Hematopoietic multipotent progenitor cell treated with erythropoietin and hydrocortisone succinate and interleukin-3 and kit ligand, for 17 days (in vitro differentiated cells): ENCODE results near the gene CDR2L.
"Not testable (repeated sequence)": the region's sequence is repeated elsewhere in the genome, so short reads cannot be mapped to it uniquely, and the experiment has no call there.

Experiments
- DNase-seq: peaks from one replicate; pipeline ENCODE4 v3.0.0-alpha.2; 2015; ENCODE audit warnings: low spot score

CDR2L gene

GRCh38 chr17:75011401-75012095, 24.1 kb downstream of the CDR2L start:
- DNase-seq: no peak

GRCh38 chr17:75012096-75012345, 24.6 kb downstream of the CDR2L start:
- DNase-seq: no peak

- peak; percentile 65 for DNase-seq
These were observed 25.1 kb downstream of the CDR2L start, which contains the start of gene MRPL58 for GRCh38 chr17:75012346-75013091. Gene MRPL58, plus strand, starts transcription at chr17:75012670. Its CDS starts 17 bp downstream, at chr17:75012687.

- DNase-seq: no peak
These were observed 25.7 kb downstream of the CDR2L start for GRCh38 chr17:75013092-75013559.

DNA sequence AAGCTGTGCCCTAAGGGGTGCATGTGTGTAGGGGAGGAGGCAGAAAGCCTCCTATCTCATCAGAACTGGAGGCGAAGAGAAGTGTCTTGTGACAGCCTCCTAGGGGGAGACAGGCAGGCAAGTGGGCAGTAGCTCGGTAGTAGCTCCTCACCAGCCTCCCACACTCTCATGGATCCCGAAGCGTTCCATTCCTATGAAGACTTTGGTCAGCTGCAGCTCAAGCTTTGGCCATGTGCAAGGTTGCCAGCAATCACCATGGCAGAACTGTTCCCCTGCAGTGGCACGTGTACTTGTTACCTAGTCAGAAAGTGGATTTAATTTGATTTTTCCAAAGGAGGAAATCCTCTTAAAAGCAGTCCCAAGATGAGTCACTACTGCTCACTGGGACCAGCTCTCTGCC, 31.7 kb downstream of the CDR2L start:
- DNase-seq: no peak

GRCh38 chr17:75019710-75020109, 32.3 kb downstream of the CDR2L start:
- no peak for DNase-seq

- no peak for DNase-seq
These were observed 33.1 kb downstream of the CDR2L start for GRCh38 chr17:75020331-75021110.

GRCh38 chr17:75024686-75025397, 37.4 kb downstream of the CDR2L start:
- no peak for DNase-seq

- not testable (repeated sequence) for DNase-seq
These were observed 37.9 kb downstream of the CDR2L start for GRCh38 chr17:75025398-75025734.

DNA sequence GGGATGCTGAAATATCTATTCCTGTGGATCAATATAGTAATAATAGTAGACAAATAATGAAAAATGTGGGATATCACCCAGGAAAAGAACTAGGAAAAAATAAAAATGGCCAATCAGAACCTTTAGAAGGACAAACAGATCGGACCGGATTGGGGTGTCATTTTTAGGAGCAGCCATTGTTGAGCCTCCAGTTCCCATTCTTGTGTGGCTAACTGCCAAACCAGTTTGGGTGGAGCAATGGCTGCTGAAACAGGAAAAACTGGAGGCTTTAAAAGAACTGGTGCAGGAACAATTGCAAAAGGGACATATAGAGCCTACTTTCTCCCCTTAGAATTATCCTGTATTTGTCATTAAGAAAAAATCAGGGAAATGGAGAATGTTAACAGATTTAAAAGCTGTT, 39.2 kb downstream of the CDR2L start:
- DNase-seq: not testable (repeated sequence)

- DNase-seq: no peak
These were observed 42.7 kb downstream of the CDR2L start for GRCh38 chr17:75030161-75030560.

GRCh38 chr17:75031972-75032719, 44.7 kb downstream of the CDR2L start:
- DNase-seq: peak; percentile 23

DNA sequence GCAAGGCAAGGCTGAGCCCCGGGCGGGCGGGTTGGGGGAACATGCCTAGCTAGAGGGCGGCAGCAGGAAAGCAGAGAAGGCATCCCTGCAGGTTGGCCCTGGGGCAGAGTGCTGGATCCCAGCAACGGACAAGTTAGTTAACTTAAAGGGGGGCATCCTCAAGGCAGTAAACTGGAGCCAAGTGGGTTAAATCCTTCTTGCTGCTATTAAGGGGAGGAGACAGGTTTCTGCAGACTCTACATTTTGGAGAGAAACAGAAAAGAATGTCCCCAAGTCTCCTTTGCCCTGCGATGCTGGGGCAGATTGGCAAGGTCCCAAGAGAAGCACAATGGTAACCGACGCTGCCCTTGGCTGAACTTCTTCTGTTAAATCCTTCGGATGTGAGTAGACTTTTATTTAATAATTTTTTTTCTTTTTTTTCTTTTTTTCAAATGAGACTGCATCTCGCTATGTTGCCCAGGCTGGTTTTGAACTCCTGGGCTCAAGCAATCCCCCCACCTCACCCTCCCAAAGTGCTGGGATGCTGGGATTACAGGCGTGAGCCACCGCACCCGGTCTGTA, 45.4 kb downstream of the CDR2L start:
- no peak for DNase-seq

DNA sequence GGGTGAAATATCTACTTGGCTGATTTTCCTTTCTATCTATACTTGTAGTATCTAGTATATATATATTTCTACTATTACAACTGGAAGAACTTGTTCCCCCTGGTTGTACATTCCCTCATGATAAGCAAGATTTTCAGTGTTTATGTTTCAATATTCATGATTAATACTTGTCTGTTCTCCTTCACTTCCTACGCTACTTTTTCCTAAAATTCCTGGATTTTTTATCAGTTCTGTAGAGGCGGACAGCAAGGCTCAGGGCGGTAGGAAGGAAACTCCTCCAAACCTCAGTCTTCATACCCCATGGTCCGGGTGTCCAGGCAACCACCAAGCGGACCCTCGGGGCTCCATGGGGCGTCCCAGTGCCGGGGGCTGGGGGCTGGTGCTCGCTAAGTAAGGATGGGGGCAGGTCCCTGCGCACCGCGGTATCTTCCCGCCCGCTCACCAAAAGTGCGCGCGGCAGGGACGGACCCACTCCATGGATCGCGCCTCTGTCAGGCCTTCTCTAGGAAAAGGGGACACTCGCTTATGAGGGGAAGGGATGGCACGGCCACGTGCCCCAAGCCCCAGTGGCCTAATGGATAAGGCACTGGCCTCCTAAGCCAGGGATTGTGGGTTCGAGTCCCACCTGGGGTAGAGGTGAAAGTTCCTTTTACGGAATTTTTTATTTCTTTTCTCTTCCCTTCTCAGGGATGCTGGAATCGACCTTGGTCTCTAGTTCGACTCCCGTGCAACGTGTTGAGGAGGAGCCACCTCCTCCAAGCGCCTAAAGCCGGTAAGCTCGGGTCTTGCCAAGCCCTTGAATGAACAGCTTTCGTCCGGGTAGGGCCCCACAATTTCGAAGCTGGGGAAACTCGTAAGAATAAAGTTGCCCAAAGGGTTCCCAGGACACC, 46.2 kb downstream of the CDR2L start:
- peak; percentile 82 for DNase-seq

GRCh38 chr17:75034236-75034908, 46.9 kb downstream of the CDR2L start:
- DNase-seq: peak; percentile 82

DNA sequence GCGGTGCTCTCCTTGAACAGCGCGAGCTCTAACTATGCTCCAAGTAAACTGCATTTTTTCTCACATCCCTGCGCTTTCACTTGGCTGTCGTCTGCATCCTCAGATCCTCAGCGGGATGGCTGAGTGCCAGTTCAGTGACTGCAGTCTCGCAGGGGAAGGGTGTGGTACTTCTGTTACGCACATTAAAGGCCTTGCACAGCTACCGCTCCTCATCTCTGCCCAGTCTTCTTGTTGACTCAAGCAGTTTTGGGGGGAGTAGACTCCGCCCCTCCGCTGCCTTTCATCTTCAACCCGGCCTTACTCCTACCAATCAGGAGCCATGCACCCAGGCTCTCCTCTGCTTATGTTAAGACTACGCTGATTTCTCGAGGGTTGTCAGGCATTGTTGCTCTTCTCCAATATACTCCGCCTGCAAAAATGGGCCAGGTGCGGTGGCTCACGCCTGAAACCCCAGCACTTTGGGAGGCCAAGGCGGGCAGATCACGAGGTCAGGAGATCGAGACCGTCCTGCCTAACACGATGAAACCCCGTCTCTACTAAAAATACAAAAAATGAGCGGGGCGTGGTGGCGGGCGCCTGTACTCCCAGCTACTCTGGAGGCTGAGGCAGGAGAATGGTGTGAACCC, 49.3 kb downstream of the CDR2L start:
- peak; percentile 56 for DNase-seq

DNA sequence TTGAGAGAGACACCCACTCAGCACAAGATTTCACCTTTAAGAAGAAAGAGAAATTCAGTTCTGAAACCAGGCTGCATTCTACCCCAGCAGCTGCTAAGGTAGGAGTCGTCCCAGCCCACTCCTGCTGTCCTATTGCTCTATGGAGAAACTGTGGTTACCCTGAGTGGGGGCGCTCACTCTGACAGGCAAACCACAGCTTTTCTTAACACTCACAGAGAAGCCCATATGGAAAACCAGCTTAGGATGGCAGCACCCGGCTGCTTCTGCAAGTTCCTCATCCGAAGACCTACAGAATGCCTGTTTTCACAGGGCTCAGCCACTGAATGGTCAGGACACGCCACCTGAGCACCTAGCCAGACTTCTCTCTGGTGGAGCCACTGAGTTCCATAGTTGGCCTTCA, 51.8 kb downstream of the CDR2L start:
- no peak for DNase-seq

- no peak for DNase-seq
These were observed 54.3 kb downstream of the CDR2L start for GRCh38 chr17:75041656-75042280.

DNA sequence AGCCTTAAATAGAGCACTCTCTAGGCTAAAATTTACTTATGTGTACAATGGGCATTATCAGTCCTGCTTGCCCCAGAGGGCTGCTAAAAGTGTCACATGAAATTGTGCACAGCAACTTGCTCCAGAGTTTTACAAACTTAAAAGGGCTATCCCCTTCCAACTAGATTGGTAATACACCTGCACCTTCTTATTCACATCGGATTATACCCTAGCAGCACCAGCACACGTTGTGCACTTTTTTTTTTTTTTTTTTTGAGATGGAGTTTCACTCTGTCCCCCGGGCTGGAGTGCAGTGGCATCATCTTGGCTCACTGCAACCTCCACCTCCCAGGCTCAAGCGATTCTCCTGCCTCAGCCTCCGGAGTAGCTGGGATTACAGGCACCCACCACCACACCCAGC, 56.4 kb downstream of the CDR2L start:
- DNase-seq: not testable (repeated sequence)
